Daoy (cell line): ENCODE data around the gene XCR1. TPM values are rescaled to one million over a fixed set of nuclear protein-coding genes. Genes with fewer than 3 reads are reported as not detected.

Experiments used
- DNase-seq: peaks from one replicate; pipeline ENCODE4 v3.0.0-alpha.2; 2015; ENCODE audit warnings: low read depth
- total RNA-seq: library from RNA; depleted of rRNA; stranded (reverse); fragments of >200 nt; shearing (Covaris generic); gene quantifications from 2 replicates; pipeline ENCODE4 v1.2.3, GENCODE V29; 2014

Gene XCR1
- total RNA-seq, 1 experiment from 2014 or later: not detected

- DNase-seq: no peak
These were observed 42.7 kb downstream of the XCR1 start for GRCh38 chr3:45984331-45985312.

DNA sequence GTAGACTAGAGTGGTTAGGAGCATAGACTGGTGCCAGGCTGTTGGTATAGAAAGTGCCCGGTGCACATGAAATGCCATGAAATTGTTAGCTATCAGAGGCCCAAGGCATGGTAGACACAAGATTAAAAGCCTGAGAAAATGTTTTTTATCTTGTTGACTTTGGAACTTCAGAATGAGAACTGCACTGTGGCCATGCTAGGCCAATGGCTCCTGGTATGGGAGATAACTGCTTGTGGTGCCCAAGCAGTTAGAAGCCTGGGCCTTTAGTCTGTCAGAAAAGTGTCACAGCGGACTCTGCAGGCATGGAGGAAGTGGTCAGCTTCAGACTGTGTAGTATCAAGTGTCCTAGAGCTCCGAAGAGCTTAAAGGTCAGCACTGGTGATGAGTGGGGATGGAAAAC lies 43.5 kb downstream of the XCR1 start:
- no peak for DNase-seq

DNA sequence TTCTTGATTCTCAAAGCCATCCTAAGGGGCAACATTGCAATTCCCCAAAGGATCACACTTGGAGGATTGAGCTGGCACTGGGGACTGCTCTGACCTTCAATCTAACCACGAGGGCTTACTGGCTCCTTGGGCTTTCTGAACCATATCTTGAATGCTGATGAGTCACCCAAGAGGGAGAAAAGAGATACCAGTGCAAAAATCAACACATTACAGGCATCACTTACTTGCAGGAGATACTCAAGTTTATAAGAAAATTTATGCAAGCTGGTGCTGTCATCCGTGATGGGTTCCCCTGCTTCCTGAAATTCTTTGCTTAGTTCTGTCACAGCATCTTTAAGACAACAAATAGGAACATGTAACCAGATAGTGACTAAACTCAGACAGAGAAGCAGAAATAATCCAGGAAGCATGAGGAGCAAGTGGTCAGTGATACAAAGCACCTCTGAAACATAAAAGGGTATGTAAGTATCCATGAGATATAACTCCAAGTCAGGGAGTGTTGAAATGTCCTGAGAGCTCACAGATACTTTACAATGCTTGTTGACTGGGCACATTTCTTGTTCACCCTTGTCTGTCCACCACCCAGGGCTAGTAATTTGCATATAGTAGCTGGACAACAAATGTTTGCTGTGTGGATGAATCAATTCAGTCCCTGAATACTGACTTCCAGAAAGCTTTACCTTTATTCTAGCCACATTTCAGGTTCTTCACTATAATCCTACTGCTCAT lies 45.8 kb downstream of the XCR1 start:
- DNase-seq: no peak

DNA sequence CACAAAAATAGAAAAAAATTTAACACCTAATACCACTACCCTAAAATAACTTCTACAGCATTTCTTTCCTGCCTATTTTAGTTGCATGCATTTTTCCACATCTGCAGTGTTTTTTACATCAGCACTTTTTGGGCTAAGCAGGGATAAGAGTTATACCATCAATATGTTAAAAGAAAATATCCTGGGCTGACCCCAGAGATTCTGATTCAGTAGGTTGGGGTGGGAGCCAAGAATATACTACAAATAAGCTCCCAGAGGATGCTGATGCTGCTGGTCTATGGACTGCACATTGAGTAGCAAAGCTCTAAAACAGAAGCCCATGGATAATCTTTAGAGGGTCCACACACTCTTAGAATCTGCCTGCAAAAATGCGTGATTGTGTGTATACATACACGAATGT lies 46.5 kb downstream of the XCR1 start:
- DNase-seq: no peak

DNA sequence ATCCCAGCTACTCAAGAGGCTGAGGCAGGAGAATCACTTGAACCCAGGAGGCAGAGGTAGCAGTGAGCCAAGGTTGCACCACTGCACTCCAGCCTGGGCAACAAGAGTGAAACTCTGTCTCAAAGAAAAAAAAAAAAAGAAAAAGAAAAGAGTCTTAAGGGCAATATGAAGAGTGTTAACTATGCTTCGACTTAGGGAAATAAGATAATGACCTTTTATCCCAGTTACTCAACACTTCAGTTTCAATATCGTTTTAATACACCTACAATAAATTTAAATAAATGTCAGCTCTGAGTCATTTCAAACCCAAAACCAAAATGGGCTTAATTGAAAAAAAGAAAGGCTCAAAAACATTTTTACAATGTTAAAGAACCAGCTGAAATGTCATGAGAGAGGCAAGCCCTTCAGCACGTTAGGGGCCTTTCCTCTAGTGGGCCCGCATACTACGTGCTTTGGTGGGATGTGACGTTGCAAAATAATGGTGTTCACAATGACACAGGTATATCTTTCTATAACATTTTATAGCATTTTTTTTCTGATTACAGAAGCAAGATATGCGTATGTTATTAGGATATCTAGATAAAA lies 47.0 kb downstream of the XCR1 start:
- DNase-seq: no peak

DNA sequence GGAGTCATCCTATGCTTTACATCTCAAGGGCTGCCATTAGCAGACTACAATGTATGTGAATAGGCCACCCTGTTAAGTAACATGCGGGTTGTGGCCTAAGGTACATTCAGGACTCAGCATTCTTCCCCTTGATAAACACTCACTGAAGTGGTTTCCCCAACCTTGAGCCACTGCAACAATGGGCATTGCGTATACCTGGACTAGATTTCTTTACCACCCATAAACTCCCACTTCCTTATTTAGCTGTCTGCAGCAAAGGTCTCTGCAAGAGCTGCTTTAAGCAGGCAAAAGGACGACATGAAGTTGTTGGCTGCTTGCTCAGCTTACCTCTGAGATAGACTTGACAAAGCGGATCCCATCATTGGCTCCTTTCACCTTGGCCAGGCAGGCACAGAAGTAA lies 47.9 kb downstream of the XCR1 start:
- no peak for DNase-seq

DNA sequence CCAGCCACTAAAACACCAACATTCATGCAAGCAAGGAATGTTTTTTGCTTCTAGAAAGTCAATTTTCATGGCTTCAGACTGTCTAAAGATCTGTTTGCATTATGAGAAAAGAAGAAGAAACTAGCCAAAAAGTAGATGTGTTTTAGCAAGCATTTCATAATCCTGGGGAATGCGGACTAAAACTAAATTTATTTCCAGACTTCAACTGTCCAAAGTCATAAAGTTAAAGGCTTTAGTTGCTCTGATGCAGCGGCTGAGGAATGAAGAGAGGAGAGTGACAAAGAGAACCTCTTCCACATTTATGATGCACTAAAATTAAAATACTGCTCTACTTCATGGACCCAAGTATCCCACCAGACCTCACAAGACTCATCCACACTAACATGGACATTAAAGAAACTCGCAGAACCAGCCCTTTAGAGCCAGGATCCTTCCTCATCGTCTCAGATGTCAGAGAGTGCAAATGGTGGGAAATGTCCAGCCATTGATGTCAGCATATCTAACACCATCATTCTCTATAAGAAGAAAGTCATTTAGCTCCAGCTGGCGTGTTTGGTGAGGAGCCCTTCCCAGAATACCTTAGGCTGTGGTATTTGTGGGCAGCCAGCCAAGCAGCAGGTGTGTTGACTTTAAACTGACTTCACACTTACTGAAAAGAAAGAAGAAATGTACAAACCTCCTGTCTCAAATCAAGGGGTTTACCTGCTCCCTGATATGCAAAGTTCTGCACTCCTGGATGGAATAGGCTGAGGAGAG lies 49.1 kb downstream of the XCR1 start:
- no peak for DNase-seq

DNA sequence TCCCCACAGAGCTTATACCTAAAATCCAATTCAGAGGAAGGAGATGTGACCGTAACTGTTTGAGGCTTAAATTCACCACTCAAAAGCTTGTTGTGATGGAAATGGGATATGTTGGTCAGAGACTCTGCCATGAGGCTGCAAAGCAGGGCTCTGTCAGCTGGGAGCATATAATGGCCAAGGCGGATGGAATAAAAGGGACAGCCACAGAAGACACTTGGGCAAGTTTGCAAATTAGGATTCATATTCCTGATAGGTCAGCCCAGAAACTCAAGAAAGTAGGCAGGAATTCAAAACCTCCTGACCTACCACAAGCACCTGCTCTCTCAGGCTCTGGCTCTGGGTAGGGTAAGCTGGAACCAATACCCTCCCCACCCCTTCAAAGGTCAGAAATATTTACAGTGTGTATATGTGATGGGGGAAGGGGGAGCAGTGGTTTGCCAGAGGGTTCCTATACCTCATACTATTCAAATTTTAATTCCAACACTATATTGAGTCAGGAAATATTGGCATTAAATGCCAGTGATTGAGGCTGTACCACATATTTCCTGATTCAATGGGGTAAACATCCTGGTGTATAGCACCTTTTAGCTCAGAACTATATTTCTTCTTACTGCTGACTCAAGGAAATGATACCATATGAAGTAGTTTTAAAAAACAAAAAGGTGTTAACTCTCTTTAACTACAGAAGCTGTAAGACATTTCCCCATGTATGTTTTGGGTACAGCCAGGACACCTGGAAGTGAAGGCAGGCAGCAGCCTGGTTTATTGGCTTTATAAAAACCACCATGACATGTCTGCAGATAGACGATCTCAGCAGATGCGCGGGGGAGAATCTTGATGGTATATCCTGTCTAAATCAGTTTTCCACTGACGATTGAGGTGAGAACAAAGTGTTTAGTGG lies 50.8 kb downstream of the XCR1 start:
- no peak for DNase-seq

GRCh38 chr3:45975686-45976085 lies 51.6 kb downstream of the XCR1 start:
- no peak for DNase-seq

DNA sequence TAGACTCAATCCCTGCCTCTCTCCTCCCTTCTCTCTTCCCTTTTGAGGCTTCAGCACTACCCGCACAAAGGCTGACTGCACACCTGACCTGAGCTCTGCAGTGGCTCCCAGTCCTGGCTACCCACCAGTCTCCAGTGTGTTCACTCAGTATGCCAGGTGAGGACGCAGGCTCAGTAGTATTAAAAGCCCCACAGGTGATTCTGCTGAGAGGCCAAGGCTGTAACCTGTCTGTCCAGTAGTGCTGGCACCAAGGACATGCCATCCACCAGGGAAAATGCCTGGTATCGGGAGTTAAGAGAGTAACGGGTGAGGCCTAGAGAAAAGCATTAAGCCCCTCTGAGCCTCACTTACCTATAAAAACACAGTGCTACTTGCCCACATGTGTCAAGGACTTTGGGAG lies 52.6 kb downstream of the XCR1 start:
- DNase-seq: no peak

- peak; percentile 47 for DNase-seq
These were observed 54.5 kb downstream of the XCR1 start for GRCh38 chr3:45972534-45973402.

- DNase-seq: no peak
These were observed 57.3 kb downstream of the XCR1 start for GRCh38 chr3:45969953-45970352.

DNA sequence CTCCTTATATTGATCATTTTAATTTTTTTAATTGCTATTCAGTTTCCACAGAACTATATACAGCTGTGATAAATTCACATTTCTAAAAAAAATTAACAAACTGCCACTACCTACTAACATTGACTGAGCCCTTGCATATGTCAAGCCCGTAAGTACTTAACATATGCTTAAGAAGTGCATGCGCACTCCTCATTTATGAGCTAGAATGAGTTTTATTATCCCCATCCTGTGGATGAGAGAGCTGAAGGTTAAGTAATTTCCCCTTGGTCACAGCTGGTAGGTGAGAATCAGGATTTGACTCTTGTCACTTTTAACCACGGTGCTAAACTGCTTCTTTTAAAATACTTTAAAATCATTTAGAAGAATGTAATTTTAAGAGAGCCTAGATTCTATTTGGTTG lies 58.2 kb downstream of the XCR1 start:
- no peak for DNase-seq

DNA sequence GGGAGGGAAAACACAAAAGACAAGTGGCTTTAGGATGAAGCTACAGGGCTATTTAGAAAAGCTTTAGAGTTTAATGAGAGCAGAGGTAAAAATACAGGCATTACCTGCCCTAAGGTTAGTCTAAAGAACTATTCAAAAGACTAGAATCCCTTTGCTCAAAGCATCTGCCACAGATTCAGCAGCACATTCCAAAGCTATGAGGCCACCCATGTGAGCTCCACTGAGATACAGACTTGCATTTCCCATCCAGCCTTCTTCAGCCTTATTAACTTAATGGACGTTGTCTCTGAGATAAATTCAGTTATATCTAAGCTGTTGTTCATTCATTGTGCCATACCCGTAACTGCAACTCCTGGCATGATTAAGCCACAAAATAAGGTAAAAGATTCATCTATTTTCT lies 58.6 kb downstream of the XCR1 start:
- no peak for DNase-seq

- no peak for DNase-seq
These were observed 59.1 kb downstream of the XCR1 start for GRCh38 chr3:45968149-45968548.

DNA sequence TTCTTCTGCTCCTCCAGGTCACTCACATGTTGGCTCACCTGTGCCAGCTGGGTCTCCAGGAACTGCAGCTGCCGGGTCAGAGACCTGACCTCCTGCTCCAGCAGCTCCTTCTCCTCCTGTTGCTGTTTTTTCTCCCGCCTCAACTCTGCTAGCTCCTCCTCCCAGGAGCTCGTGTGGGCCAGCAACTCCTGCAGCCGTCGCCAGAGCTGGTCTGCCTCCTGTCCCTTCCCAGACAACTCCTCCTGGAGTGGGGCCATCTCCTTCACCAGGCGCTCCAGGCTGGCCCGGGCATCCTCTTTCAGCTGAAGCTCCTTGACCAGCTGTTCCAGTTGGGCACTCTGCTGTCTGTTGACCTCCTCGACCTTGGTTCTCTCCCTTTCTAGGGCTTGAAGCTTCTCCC lies 59.6 kb downstream of the XCR1 start:
- no peak for DNase-seq
